Ovary (tissue), 3 donors: ENCODE data around the gene AP5B1.

ENCODE experiments used
- CTCF ChIP-seq, 3 donors: fragments of 450-650 bp in 2 of 3; fragments of 200-600 bp in 1 of 3; IDR thresholded peaks; one replicate each; pipeline versions ENCODE4 v1.5.1 to v1.8.0; 2016 to 2022; ENCODE audit warnings: antibody characterized with exemption in 3 of 3, mild to moderate bottlenecking in 1 of 3
- EP300 ChIP-seq: sonication (generic); formaldehyde crosslinking; IDR thresholded peaks from one replicate; pipeline ENCODE4 v1.6.1; 2017; ENCODE audit warnings: antibody characterized with exemption
- POLR2A ChIP-seq: fragments of 450-650 bp; IDR thresholded peaks from one replicate; pipeline ENCODE4 v1.6.1; 2017; ENCODE audit warnings: antibody characterized with exemption, mild to moderate bottlenecking, moderate library complexity
- donor health status: DM: no; HTN: no; CAD: no.

DNA sequence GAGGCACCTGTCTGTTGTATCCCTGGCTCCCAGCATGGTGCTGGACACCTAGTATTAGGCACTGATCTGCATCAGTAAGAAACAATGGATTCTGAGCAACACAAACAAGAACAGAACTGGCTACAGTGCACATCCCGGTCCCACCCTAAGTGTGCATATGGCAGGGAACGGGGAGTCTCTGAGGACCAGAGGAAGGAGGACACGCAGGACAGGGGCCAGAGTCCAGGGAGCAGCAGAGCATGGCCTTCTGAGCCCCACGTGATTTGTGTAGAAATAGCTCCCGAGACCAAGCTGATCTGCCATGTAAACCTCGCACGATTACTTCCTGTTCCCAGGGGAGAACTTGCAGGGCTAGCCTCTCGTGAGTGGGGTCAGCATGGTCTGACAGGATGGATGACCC is 40.3 kb upstream of the AP5B1 start:
- no peak for TF ChIP-seq CTCF (IDR thresholded peaks at IDR 0.05)
- no peak for TF ChIP-seq POLR2A
- no peak for TF ChIP-seq EP300
